Measurements from ENCODE around the gene UVSSA. TPM values are rescaled to one million over a fixed set of nuclear protein-coding genes. Genes with fewer than 3 reads are reported as not detected.

The UVSSA gene
- polyA plus RNA-seq, 1 donor from 2014 or later: 13.3 TPM

DNA sequence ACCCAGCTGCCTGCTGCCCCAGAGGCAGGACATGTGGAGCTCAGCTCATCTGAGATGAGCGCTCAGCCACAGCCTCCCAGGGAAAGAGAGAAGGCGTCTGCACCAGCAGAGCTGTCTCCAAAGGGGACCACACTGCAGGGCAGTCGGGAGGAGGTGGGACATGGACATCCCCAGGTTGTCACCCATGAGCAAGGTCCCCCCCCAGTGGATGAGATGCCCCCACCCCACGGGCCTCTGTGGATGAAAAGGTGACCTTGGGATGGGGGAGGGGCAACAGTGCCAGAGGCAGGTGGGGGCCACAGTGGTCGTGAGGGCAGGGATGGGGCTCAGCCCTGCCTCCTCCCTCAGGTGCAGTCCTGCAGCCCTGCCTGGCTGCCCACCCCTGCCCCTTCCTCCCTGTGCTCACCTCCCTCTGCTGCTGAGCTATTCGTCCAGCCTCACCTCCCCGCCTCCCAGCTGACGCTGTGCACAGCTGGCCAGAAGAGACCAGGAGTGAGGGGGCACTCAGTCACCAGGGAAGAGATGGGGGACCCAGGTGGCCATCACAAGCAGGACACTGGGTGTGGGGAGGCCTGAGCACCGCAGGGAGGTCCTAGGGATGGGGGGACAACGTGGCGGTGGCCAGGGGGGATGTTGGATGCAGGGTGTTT lies 49.9 kb downstream of the UVSSA start:
- Histone ChIP-seq H3K36me3 (ENCODE audit: insufficient read depth, low read length) (no peaks in the 10 kb centered on the region), H3K9ac (ENCODE audit: low read length) (no peak overlapping the region), H3K9me3 (ENCODE audit: low read length) (peaks cover 31% of the 10 kb centered on the region), H3K4me3 (ENCODE audit: low read length) (no peak overlapping the region), H3F3A (ENCODE audit: insufficient read depth, low read length, poor library complexity, severe bottlenecking) (no peaks in the 10 kb centered on the region), H3K27ac (ENCODE audit: low read length) (no peak overlapping the region), H3K79me2 (replicated peaks; ENCODE audit: insufficient read depth, low read length) (no peaks in the 10 kb centered on the region), H3K4me2 (ENCODE audit: low read length) (no peak overlapping the region), H3K27me3 (ENCODE audit: insufficient read depth, low read depth, low read length) (peaks cover 18% of the 10 kb centered on the region), H3K9me2 (ENCODE audit: insufficient read depth, low read length) (no peaks in the 10 kb centered on the region), H2AFZ (ENCODE audit: low read depth, low read length) (no peak overlapping the region), H4K20me1 (ENCODE audit: insufficient read depth) (no peaks in the 10 kb centered on the region)
- TF ChIP-seq, protein P1, sequence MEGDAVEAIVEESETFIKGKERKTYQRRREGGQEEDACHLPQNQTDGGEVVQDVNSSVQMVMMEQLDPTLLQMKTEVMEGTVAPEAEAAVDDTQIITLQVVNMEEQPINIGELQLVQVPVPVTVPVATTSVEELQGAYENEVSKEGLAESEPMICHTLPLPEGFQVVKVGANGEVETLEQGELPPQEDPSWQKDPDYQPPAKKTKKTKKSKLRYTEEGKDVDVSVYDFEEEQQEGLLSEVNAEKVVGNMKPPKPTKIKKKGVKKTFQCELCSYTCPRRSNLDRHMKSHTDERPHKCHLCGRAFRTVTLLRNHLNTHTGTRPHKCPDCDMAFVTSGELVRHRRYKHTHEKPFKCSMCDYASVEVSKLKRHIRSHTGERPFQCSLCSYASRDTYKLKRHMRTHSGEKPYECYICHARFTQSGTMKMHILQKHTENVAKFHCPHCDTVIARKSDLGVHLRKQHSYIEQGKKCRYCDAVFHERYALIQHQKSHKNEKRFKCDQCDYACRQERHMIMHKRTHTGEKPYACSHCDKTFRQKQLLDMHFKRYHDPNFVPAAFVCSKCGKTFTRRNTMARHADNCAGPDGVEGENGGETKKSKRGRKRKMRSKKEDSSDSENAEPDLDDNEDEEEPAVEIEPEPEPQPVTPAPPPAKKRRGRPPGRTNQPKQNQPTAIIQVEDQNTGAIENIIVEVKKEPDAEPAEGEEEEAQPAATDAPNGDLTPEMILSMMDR (IDR thresholded peaks at IDR 0.05; ENCODE audit: poor library complexity, severe bottlenecking): no peak

DNA sequence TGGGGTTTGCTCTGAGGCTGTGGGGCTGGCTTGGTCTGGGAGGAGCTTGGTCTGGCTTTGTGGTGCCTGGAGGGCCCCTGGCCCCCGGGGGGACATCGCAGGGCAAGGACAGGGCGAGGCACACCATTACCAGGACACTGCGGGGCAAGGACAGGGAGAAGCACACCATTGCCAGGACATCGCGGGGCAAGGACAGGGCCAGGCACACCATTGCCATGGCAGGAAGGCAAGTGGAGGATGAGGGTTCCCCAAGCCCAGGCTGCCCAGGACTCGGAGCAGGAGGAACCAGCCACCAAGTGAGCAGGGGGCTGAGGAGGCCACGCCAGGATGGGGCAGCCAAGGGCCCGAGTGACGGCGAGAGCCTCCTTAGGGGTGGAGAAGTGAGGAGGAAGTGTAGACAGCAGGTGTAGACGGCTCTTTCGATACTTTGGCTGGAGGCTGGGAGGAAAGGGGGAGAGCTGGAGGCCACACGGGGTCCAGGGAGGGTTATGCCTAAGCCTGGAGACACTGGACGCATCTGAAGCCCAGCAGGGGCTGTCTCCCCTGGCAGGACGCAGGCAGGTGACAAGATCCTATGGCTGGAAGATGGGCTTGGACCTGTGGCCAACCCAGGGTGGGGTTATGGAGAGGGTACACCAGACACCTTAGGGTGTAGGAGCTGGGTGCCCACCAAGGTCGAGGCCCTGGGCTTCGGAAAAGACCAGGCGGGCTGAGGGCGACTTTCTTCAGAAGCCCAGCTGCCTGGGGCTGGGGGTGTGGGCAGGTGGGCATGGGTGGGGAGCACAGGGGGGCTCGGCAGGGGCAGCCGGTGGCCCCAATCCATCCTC lies 51.9 kb downstream of the UVSSA start:
- H3K9ac ChIP-seq (ENCODE audit: low read length): no peak overlapping the region
- H3K9me3 ChIP-seq (ENCODE audit: low read length): peaks cover 30% of the 10 kb centered on the region
- H3K36me3 ChIP-seq (ENCODE audit: insufficient read depth, low read length): no peaks in the 10 kb centered on the region
- H3K4me3 ChIP-seq (ENCODE audit: low read length): no peak overlapping the region
- TF ChIP-seq EP300 (conservative IDR thresholded peaks at IDR 0.05; ENCODE audit: poor library complexity, severe bottlenecking): no peak
- TF ChIP-seq EZH2 (IDR thresholded peaks at IDR 0.05; ENCODE audit: borderline replicate concordance, insufficient read depth, low read length, poor library complexity, severe bottlenecking): no peak
- no peak for TF ChIP-seq MXI1 (conservative IDR thresholded peaks at IDR 0.05; ENCODE audit: poor library complexity, severe bottlenecking)
- TF ChIP-seq RAD21 (conservative IDR thresholded peaks at IDR 0.05): no peak
- TF ChIP-seq, protein P1 (IDR thresholded peaks at IDR 0.05; ENCODE audit: poor library complexity, severe bottlenecking): no peak
- no peak for TF ChIP-seq POLR2AphosphoS5 (IDR thresholded peaks at IDR 0.05)
- no peak for TF ChIP-seq TAF1 (IDR thresholded peaks at IDR 0.05; ENCODE audit: low read depth)
- TF ChIP-seq SMC3 (conservative IDR thresholded peaks at IDR 0.05; ENCODE audit: poor library complexity): no peak
- TF ChIP-seq, protein P2, sequence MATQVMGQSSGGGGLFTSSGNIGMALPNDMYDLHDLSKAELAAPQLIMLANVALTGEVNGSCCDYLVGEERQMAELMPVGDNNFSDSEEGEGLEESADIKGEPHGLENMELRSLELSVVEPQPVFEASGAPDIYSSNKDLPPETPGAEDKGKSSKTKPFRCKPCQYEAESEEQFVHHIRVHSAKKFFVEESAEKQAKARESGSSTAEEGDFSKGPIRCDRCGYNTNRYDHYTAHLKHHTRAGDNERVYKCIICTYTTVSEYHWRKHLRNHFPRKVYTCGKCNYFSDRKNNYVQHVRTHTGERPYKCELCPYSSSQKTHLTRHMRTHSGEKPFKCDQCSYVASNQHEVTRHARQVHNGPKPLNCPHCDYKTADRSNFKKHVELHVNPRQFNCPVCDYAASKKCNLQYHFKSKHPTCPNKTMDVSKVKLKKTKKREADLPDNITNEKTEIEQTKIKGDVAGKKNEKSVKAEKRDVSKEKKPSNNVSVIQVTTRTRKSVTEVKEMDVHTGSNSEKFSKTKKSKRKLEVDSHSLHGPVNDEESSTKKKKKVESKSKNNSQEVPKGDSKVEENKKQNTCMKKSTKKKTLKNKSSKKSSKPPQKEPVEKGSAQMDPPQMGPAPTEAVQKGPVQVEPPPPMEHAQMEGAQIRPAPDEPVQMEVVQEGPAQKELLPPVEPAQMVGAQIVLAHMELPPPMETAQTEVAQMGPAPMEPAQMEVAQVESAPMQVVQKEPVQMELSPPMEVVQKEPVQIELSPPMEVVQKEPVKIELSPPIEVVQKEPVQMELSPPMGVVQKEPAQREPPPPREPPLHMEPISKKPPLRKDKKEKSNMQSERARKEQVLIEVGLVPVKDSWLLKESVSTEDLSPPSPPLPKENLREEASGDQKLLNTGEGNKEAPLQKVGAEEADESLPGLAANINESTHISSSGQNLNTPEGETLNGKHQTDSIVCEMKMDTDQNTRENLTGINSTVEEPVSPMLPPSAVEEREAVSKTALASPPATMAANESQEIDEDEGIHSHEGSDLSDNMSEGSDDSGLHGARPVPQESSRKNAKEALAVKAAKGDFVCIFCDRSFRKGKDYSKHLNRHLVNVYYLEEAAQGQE (IDR thresholded peaks at IDR 0.05; ENCODE audit: borderline replicate concordance): no peak
- no peaks in the 10 kb centered on the region for H3K79me2 ChIP-seq (replicated peaks; ENCODE audit: insufficient read depth, low read length)
- H4K20me1 ChIP-seq (ENCODE audit: insufficient read depth): no peaks in the 10 kb centered on the region
- H3K4me2 ChIP-seq (ENCODE audit: low read length): no peak overlapping the region
- no peaks in the 10 kb centered on the region for H3F3A ChIP-seq (ENCODE audit: insufficient read depth, low read length, poor library complexity, severe bottlenecking)
- H3K9me2 ChIP-seq (ENCODE audit: insufficient read depth, low read length): no peaks in the 10 kb centered on the region
- no peak overlapping the region for H3K27ac ChIP-seq (ENCODE audit: low read length)
- no peak overlapping the region for H2AFZ ChIP-seq (ENCODE audit: low read depth, low read length)
- peaks cover 34% of the 10 kb centered on the region for H3K27me3 ChIP-seq (ENCODE audit: insufficient read depth, low read depth, low read length)

Measured in neural cell (in vitro differentiated cells).